ENCODE results near the gene LDAH.

The LDAH gene

DNA sequence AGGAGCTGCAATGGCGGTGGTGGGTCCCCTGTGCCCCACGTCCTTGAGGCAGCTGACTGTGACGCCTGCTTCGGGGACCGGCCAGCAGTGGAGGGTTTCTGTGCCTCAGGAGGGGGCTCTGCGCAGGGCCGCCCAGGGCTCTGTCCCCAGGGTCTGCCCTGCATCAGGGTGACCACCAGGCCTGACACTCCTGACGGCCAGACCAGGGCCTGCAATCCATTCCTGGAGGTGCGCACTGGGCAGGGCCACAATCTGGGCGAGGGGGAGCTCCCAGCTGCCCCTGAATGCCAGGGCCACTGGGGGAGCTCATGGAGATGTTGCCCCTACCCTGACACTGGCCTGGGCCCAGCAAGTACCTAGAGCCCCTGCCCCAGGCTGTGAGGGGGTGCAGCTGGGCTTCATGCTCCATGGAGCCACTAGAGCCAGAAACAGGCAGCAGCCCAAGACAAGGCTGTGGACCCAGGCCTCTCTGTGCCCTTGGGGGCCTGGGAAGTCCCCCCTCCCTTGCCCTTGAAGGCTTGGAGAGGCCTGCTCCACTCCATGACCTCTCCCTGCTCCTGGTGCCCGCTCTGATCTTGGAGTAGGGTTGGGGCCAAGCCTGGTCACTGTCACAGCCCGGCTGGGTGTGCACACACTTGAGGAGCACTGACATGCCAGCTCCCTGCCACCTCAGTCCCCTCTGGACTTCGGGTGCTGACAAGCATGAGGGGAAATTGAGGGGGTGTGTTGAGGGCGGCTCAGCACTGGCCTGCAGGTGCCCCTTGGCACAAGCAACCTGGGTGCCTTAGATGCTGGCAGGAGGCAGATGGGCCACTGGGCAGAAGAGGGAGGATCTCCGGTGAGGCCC, 55.9 kb downstream of the LDAH start:
- Histone ChIP-seq H3K79me2 (ENCODE audit: insufficient read depth, low read length) (no peaks in the 10 kb centered on the region), H3K36me3 (ENCODE audit: insufficient read depth, low read length) (peaks cover 11% of the 10 kb centered on the region), H4K20me1 (ENCODE audit: insufficient read depth, low read length) (no peaks in the 10 kb centered on the region), H3K4me1 (ENCODE audit: insufficient read depth, low read length) (no peaks in the 10 kb centered on the region), H3K4me2 (ENCODE audit: insufficient read depth, low read length) (no peak overlapping the region), H3K4me3 (ENCODE audit: low read depth in 1 of 2, low read length in 2 of 2) (no peak overlapping the region), H3K9ac (ENCODE audit: low read depth, low read length) (no peak overlapping the region), H3K27me3 (ENCODE audit: insufficient read depth, low read length, poor library complexity) (no peaks in the 10 kb centered on the region), H2AFZ (ENCODE audit: low read depth, low read length) (no peak overlapping the region), H3K27ac (ENCODE audit: low read length) (no peak overlapping the region), H3K9me3 (ENCODE audit: insufficient read depth, low read length, severe bottlenecking) (no peaks in the 10 kb centered on the region)
- TF ChIP-seq CTCF (IDR thresholded peaks at IDR 0.05; ENCODE audit: borderline replicate concordance, extremely low read depth, low read length, poor library complexity, severe bottlenecking) (no peak), EZH2 (IDR thresholded peaks at IDR 0.05; ENCODE audit: borderline replicate concordance, low read depth, low read length, severe bottlenecking) (no peak)
- ATAC-seq (ENCODE audit: insufficient read depth, low read depth) (no peak), DNase-seq (no peak)

- Histone ChIP-seq H3K27me3 (ENCODE audit: insufficient read depth, low read length, poor library complexity) (no peaks in the 10 kb centered on the region), H3K36me3 (ENCODE audit: insufficient read depth, low read length) (peaks cover 11% of the 10 kb centered on the region), H2AFZ (ENCODE audit: low read depth, low read length) (no peak overlapping the region), H3K4me2 (ENCODE audit: insufficient read depth, low read length) (no peak overlapping the region), H4K20me1 (ENCODE audit: insufficient read depth, low read length) (no peaks in the 10 kb centered on the region), H3K9me3 (ENCODE audit: insufficient read depth, low read length, severe bottlenecking) (no peaks in the 10 kb centered on the region), H3K79me2 (ENCODE audit: insufficient read depth, low read length) (no peaks in the 10 kb centered on the region), H3K4me3 (ENCODE audit: low read depth in 1 of 2, low read length in 2 of 2) (no peak overlapping the region), H3K27ac (ENCODE audit: low read length) (no peak overlapping the region), H3K4me1 (ENCODE audit: insufficient read depth, low read length) (no peaks in the 10 kb centered on the region), H3K9ac (ENCODE audit: low read depth, low read length) (no peak overlapping the region)
- no peak for DNase-seq
- no peak for ATAC-seq (ENCODE audit: insufficient read depth, low read depth)
- TF ChIP-seq CTCF (IDR thresholded peaks at IDR 0.05; ENCODE audit: borderline replicate concordance, extremely low read depth, low read length, poor library complexity, severe bottlenecking) = no peak
- TF ChIP-seq EZH2 (IDR thresholded peaks at IDR 0.05; ENCODE audit: borderline replicate concordance, low read depth, low read length, severe bottlenecking) = no peak
These were observed 56.7 kb downstream of the LDAH start for GRCh38 chr2:20766213-20766612.

GRCh38 chr2:20762945-20763683, 59.8 kb downstream of the LDAH start:
- Histone ChIP-seq H3K4me1 (ENCODE audit: insufficient read depth, low read length) (no peaks in the 10 kb centered on the region), H3K4me3 (ENCODE audit: low read depth in 1 of 2, low read length in 2 of 2) (no peak overlapping the region)

More at GRCh38 chr2:20762945-20763683, 59.8 kb downstream of the LDAH start:
- H3K9ac ChIP-seq (ENCODE audit: low read depth, low read length) = no peak overlapping the region
- H3K36me3 ChIP-seq (ENCODE audit: insufficient read depth, low read length) = peaks cover 4% of the 10 kb centered on the region
- ATAC-seq (ENCODE audit: insufficient read depth, low read depth) (no peak), DNase-seq (no peak)
- H3K27ac ChIP-seq (ENCODE audit: low read length) = no peak overlapping the region
- no peaks in the 10 kb centered on the region for H3K79me2 ChIP-seq (ENCODE audit: insufficient read depth, low read length)
- H3K4me2 ChIP-seq (ENCODE audit: insufficient read depth, low read length) = no peak overlapping the region
- H3K27me3 ChIP-seq (ENCODE audit: insufficient read depth, low read length, poor library complexity) = no peaks in the 10 kb centered on the region
- H2AFZ ChIP-seq (ENCODE audit: low read depth, low read length) = no peak overlapping the region
- H3K9me3 ChIP-seq (ENCODE audit: insufficient read depth, low read length, severe bottlenecking) = no peaks in the 10 kb centered on the region
- TF ChIP-seq EZH2 (IDR thresholded peaks at IDR 0.05; ENCODE audit: borderline replicate concordance, low read depth, low read length, severe bottlenecking) = no peak
- TF ChIP-seq CTCF (IDR thresholded peaks at IDR 0.05; ENCODE audit: borderline replicate concordance, extremely low read depth, low read length, poor library complexity, severe bottlenecking) = no peak
- H4K20me1 ChIP-seq (ENCODE audit: insufficient read depth, low read length) = no peaks in the 10 kb centered on the region

Measured in DND-41 (cell line).